GM21786 (cell line): ENCODE results near the gene PSAT1.

ENCODE experiments used
- ATAC-seq: cut with Tn5 transposase; IDR thresholded peaks from one replicate; pipeline ENCODE4 v1.9.1; 2021; ENCODE audit not compliant: unreplicated experiment

The PSAT1 gene

GRCh38 chr9:78292716-78293497 is 4.0 kb upstream of the PSAT1 start:
- ATAC-seq = no peak

DNA sequence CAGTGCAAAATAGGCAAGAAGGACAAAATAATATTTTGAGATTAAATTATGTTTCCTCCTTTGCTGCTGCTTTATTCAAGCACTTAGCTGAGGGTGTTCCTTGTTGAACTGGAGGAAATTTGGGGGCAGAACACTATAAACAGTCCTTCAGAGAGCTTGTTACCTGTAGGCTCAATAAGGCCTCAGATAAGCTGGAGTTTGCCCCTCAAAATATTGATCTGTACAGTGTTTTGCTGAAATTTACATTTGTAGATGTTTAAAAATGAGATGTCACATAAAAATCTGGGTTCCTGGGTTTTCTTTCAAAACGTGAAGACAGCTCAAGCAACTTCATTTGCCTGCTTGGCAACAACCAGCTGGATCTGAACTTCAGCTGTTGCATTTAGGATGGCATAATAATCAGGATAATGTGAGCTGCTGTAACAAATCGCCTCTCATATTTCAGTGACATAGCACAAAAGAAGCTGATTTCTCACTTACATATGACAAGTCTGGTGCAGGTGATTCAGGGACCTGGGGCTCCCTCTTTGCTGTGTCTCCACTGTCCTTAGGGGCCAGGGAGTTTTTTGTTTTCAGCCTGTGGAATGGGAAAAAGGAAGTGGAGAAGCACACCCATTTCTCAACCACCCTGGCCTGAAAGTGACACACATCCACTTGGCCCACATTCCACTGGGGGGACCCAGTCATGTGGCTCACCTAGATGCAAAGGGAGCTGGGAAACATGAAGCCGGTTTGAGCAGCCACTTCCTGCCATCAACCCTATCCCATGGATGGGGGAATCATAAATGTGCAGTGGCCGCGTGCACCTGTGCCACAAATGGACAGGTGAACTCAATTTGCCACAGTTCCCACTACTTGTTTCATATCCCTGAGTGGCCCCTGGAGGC is 2.4 kb upstream of the PSAT1 start:
- no peak for ATAC-seq

DNA sequence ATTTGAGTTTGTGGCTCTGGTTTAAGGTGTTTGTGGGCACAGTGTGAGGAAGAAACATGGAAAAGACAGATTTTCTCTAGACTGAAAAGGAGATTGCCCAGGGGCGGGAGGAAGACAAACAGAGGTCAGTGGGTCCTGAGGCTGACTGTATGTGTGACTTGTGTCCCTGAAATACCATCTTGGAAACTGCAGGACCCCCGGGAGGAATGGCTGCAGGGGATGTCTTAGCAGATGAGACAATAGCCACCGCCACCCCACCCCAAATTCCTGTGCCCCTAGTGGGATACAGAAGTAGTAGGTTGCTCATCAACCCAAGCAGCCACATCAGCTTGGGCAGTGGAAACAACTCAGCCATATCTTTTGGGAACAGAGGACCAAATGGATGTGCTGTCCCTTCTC is 1.7 kb upstream of the PSAT1 start:
- no peak for ATAC-seq

DNA sequence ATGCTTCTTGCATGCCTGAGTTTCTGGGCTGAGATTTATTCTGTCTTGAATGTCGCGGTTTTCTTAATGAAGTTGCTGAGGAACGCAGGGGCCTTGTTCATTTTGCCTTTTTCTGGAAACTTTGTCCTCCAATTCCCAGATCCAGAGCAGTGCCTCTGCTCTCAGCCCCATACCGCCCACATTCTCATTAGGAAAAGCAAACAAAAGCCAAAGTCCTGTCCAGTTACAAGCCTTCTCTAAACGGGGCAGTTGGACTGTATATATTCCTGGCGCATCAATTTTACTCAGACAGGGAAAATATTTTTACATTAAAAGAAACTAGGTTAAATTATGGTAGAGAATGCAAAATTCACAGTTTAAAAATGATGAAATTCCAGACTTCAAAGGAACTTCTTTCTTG is 1.2 kb upstream of the PSAT1 start:
- no peak for ATAC-seq

DNA sequence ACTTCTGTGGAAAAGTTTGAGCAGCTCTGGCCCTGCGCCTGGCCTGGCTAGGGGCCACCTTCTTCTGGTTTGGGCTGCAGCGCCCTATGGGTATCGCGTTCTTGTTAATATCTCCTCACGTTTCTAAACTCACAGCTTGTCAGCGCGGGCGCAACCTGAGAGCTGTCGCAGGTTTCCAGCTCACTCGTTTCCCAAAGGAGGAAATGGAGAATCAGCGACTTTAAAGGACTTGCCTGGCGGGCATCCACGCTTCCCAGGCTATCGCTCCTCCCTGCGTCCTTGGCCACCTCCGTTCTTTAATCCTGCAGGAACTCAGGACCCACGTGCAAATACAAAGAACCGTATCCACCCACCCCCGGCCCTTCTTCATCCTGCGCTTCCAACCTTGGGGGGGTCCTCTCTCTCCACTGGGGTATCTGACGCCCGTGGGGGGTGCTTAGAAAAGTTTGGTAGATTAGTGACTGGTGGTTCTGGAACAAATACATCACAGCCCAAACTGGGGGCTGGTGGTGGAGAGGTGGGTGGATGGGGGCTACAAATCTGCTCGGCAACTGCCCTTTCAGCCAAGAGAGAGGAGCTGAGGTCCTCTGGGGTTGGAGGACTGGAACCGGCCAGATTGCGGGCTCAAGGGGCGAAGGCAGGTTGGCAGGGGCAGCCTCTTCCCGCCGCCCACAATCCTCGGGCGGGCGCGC is 578 bp upstream of the PSAT1 start:
- ATAC-seq = no peak

DNA sequence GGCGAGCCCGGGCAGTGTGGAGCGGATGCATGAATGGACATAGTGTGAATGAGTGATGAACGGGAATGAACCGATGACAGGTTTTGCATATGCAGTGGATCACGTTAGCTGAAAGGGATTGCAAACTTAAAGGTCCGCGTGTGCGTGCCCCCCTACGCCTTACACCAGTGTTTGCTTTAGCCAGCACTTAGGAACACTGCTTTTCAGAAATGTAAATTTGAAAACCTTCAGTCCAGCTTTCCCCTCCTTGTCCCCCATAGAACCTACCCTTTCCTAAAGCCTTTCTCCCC is 692 bp downstream of the PSAT1 start:
- ATAC-seq = peak; percentile 46

GRCh38 chr9:78298046-78298765 is 1.3 kb downstream of the PSAT1 start:
- ATAC-seq = no peak

GRCh38 chr9:78300209-78300608 is 3.3 kb downstream of the PSAT1 start:
- no peak for ATAC-seq

DNA sequence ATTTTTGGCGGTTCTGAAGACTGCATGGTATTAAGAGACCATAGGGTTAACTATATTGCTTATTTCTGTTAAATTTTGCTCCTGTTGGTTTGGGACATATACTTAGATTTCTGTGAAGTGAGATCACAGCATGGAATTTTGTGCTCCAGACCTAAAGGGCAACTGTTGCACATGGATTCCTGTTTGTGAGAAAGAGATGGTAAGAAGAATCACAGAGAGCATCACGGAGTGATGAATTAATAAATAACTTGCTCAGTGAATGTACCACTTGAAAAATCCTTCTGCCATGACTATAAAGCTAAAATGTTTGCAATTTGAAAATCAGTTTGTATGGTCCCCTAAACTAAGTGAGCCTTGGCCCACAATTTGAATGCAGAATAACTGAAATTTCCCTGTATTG is 4.5 kb downstream of the PSAT1 start:
- no peak for ATAC-seq

GRCh38 chr9:78303377-78304062 is 6.6 kb downstream of the PSAT1 start:
- no peak for ATAC-seq

DNA sequence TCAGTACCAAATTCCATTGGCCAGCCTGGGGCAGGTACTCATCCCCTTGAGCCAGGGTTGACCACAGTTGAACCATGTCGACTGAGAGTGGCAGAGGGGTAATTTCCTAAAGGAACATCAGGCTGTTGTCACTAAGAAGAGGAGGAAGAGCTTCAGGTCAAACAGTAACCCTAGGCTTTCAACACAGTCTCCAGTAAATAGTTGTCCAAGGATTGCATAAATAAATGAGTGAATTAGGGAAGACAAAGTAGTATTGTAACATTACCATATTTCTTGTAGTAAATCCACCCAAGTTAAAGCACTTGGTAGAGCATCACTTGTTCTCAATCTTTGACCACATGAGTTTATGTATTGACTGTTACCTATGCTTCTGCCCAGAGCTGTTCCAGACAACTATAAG is 7.4 kb downstream of the PSAT1 start:
- no peak for ATAC-seq

- ATAC-seq = no peak
Measured at GRCh38 chr9:78306222-78307076, 9.5 kb downstream of the PSAT1 start.

GRCh38 chr9:78307360-78307759 is 10.4 kb downstream of the PSAT1 start:
- ATAC-seq = no peak

GRCh38 chr9:78309066-78309465 is 12.1 kb downstream of the PSAT1 start:
- ATAC-seq = no peak

DNA sequence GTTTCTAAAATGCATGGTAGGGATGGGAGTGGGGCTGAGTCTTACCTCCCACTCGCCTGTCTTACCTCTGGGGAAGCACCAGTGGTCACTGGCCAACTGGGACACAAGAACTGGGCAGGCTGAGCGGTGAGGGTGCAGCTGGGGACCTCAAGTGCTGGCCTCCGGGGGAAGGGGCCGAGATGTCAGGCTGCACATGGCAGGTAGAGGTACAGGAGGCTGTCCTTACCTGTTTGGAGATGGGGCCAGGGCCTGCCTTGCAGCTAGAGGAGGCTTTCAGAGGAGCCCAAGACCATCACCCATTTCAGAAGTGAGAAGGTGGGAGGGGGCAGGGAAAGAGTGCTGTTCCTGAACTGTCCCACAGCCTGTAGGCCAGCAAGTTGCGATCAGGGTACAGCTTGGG is 14.2 kb downstream of the PSAT1 start:
- ATAC-seq = no peak

DNA sequence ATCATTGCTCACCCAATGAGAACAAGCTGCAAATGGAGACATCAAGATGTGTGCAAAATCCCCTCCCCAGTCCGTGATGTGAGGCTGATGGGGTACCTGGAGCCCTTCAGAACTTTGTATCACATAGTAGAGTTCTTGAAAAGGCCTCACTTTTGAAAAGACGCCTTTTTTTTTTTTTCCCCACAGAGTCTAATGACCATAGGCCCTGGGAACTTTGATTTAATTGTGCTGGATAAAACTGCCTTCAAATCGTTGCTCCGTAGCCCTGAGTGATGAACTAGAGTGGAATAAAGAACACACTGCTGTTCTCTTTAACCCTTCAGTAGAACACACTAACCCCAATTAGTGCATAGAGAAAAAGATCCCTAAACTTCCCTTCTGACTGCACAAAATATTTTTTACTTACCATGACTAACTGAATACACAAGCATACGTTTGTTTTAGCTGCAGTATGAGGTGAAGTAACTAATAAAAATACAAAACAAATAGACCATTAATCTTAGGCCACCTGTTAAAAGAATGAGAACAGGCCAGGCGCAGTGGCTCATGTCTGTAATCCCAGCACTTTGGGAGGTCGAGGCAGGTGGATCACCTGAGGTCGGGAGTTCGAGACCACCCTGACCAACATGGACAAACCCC is 15.1 kb downstream of the PSAT1 start:
- no peak for ATAC-seq

DNA sequence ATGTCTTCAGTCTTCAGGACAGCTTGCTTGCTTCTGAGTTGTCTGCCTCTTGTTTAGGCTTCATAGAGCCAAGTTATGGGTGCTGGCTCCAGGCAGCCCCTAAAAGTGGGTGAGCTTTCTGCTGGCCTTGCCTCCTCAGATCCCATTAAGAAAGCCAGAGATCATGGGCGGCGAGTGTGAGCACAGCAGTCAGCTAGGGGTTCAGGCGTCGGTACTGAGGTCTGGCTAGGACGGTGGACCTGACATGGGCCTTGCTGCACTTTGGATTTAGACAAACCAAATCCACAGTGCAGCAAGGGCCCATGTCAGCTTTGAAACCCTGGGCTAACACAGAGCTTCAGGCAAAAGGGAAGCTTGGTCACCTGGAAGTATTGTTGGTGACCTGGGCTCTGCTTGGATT is 17.6 kb downstream of the PSAT1 start:
- ATAC-seq = no peak

- ATAC-seq = no peak
Measured at GRCh38 chr9:78314953-78315870, 18.3 kb downstream of the PSAT1 start.
